IMR-90 (cell line): ENCODE results near the gene SYNGR4. TPM values are rescaled to one million over a fixed set of nuclear protein-coding genes. Genes with fewer than 3 reads are reported as not detected.

Experiments
- ATAC-seq: fragments of 200-7000 bp; cut with Tn5 transposase; 2 replicates; pipeline ENCODE4 v1.9.1; 2020; ENCODE audit warnings: low read depth, mild to moderate bottlenecking, moderate library complexity
- BruUV-seq: library from RNA; stranded (reverse); fragments of 400-500 nt; replicated peaks from 2 replicates; lab custom pipeline; 2021; lab: Mats Ljungman, UMichigan
- CTCF ChIA-PET: fragments of 300-600 bp; formaldehyde crosslinking; extraction: SDS; loops from one replicate; lab custom pipeline; 2021; ENCODE audit warnings: antibody characterized with exemption; lab: Yijun Ruan, JAX
- POLR2A ChIA-PET: fragments of 300-600 bp; sonication (Branson Sonifier 250); formaldehyde crosslinking; loops from one replicate; lab custom pipeline; 2022; ENCODE audit warnings: antibody characterized with exemption; ENCODE audit not compliant: unreplicated experiment; lab: Charles Lee
- DNase-seq: peaks from one replicate; pipeline ENCODE4 v3.0.0; 2013
- H2AFZ ChIP-seq: replicated peaks from 2 replicates; pipeline ENCODE3; 2013; ENCODE audit warnings: low read length, mild to moderate bottlenecking; ENCODE audit not compliant: poor library complexity
- H2AK5ac ChIP-seq: 2 replicates; pipeline ENCODE4 v1.6.1; 2013; ENCODE audit warnings: low read depth, low read length, inconsistent platforms
- H2AK9ac ChIP-seq: replicated peaks from 2 replicates; pipeline ENCODE3; 2013; ENCODE audit warnings: mild to moderate bottlenecking, low read depth, low read length, moderate library complexity; ENCODE audit not compliant: poor library complexity
- H2BK120ac ChIP-seq: 2 replicates; pipeline ENCODE4 v1.6.1; 2013; ENCODE audit warnings: low read depth, low read length, inconsistent platforms
- H2BK15ac ChIP-seq: 3 replicates; pipeline ENCODE4 v1.6.1; 2013; ENCODE audit warnings: low read depth, low read length, inconsistent platforms
- H2BK20ac ChIP-seq: 2 replicates; pipeline ENCODE4 v1.6.1; 2013; ENCODE audit warnings: low read depth, mild to moderate bottlenecking, inconsistent platforms, low read length, moderate library complexity
- H2BK5ac ChIP-seq: 2 replicates; pipeline ENCODE4 v1.6.1; 2013; ENCODE audit warnings: mild to moderate bottlenecking, low read depth, low read length, inconsistent platforms; ENCODE audit not compliant: poor library complexity, severe bottlenecking
- H3K14ac ChIP-seq: replicated peaks from 2 replicates; pipeline ENCODE4 v1.6.1; 2013; ENCODE audit warnings: low read depth, low read length, inconsistent platforms
- H3K18ac ChIP-seq: 2 replicates; pipeline ENCODE4 v1.6.1; 2013; ENCODE audit warnings: low read depth, low read length, control low read depth
- H3K23ac ChIP-seq: 2 replicates; pipeline ENCODE4 v1.6.1; 2013; ENCODE audit warnings: low read depth, low read length, inconsistent platforms
- H3K27ac ChIP-seq: 2 replicates; pipeline ENCODE4 v1.5.1; 2013; ENCODE audit warnings: mild to moderate bottlenecking, control low read depth, low read length; ENCODE audit not compliant: insufficient read depth
- H3K27me3 ChIP-seq: 2 replicates; pipeline ENCODE4 v1.6.1; 2013; ENCODE audit warnings: low read length; ENCODE audit not compliant: control insufficient read depth, insufficient read depth
- H3K36me3 ChIP-seq: 2 replicates; pipeline ENCODE4 v1.6.1; 2013; ENCODE audit warnings: low read length, mixed read lengths; ENCODE audit not compliant: control insufficient read depth, insufficient read depth
- H3K4ac ChIP-seq: 2 replicates; pipeline ENCODE4 v1.6.1; 2013; ENCODE audit warnings: low read depth, low read length, inconsistent platforms
- H3K4me1 ChIP-seq: 2 replicates; pipeline ENCODE4 v1.6.1; 2013; ENCODE audit warnings: low read length, mixed read lengths; ENCODE audit not compliant: control insufficient read depth, insufficient read depth
- H3K4me2 ChIP-seq: 2 replicates; pipeline ENCODE4 v1.6.1; 2013; ENCODE audit warnings: low read depth, mild to moderate bottlenecking, control low read depth, low read length, moderate library complexity
- H3K4me3 ChIP-seq: 2 replicates; pipeline ENCODE4 v1.5.1; 2013; ENCODE audit warnings: low read depth, mild to moderate bottlenecking, control low read depth, low read length, moderate library complexity; ENCODE audit not compliant: insufficient read depth
- H3K56ac ChIP-seq: 2 replicates; pipeline ENCODE4 v1.6.1; 2013; ENCODE audit warnings: low read length, inconsistent platforms; ENCODE audit not compliant: insufficient read depth; ENCODE audit errors: extremely low read depth
- H3K79me1 ChIP-seq, 2 experiments: 2 replicates each; pipeline ENCODE4 v1.6.1; 2013; ENCODE audit warnings: low read length in 2 of 2, inconsistent platforms in 1 of 2, low read depth in 1 of 2
- H3K9ac ChIP-seq: 2 replicates; pipeline ENCODE4 v1.6.1; 2013; ENCODE audit warnings: low read depth, low read length, control low read depth
- H3K9me1 ChIP-seq: 2 replicates; pipeline ENCODE4 v1.6.1; 2013; ENCODE audit warnings: low read length, inconsistent platforms; ENCODE audit not compliant: insufficient read depth
- H3K9me3 ChIP-seq: 2 replicates; pipeline ENCODE4 v1.6.1; 2013; ENCODE audit warnings: low read length; ENCODE audit not compliant: control insufficient read depth, insufficient read depth
- H4K20me1 ChIP-seq: 2 replicates; pipeline ENCODE4 v1.6.1; 2013; ENCODE audit warnings: low read length, inconsistent platforms; ENCODE audit not compliant: insufficient read depth
- H4K5ac ChIP-seq: 2 replicates; pipeline ENCODE4 v1.6.1; 2013; ENCODE audit warnings: mild to moderate bottlenecking, low read depth, low read length, control low read depth
- H4K8ac ChIP-seq, 2 experiments: 2 replicates each; pipeline ENCODE4 v1.6.1; 2013; ENCODE audit warnings: low read depth in 2 of 2, low read length in 2 of 2, control low read depth in 1 of 2, inconsistent platforms in 1 of 2
- H4K91ac ChIP-seq: 2 replicates; pipeline ENCODE4 v1.6.1; 2013; ENCODE audit warnings: low read depth, low read length, inconsistent platforms; ENCODE audit not compliant: insufficient read depth
- BHLHE40 ChIP-seq: fragments of 150-350 bp; IDR thresholded peaks from 2 replicates; pipeline ENCODE4 v1.6.1; 2016; ENCODE audit warnings: mild to moderate bottlenecking, low read depth, low read length
- CEBPB ChIP-seq: IDR thresholded peaks from 2 replicates; pipeline ENCODE4 v1.6.1; 2012; ENCODE audit warnings: low read depth, low read length, improper control_type of control experiment
- CHD1 ChIP-seq: IDR thresholded peaks from 2 replicates; pipeline ENCODE4 v1.6.1; 2012; ENCODE audit warnings: low read depth, low read length, improper control_type of control experiment
- ELK1 ChIP-seq: fragments of 150-350 bp; IDR thresholded peaks from 2 replicates; pipeline ENCODE4 v1.6.1; 2016; ENCODE audit warnings: low read depth, mild to moderate bottlenecking, low read length, moderate library complexity, borderline replicate concordance
- FOS ChIP-seq: fragments of 150-350 bp; IDR thresholded peaks from 2 replicates; pipeline ENCODE4 v1.6.1; 2016; ENCODE audit warnings: low read depth, low read length
- MAFK ChIP-seq: IDR thresholded peaks from 2 replicates; pipeline ENCODE4 v1.6.1; 2012; ENCODE audit warnings: low read depth, low read length, improper control_type of control experiment
- MAZ ChIP-seq: IDR thresholded peaks from 2 replicates; pipeline ENCODE4 v1.6.1; 2012; ENCODE audit warnings: low read depth, mild to moderate bottlenecking, low read length, improper control_type of control experiment, moderate library complexity, borderline replicate concordance
- MXI1 ChIP-seq: IDR thresholded peaks from 2 replicates; pipeline ENCODE4 v1.6.1; 2012; ENCODE audit warnings: low read depth, mild to moderate bottlenecking, low read length, moderate library complexity, borderline replicate concordance
- POLR2A ChIP-seq: IDR thresholded peaks from 2 replicates; pipeline ENCODE4 v1.6.1; 2012; ENCODE audit warnings: mild to moderate bottlenecking, low read depth, low read length
- RAD21 ChIP-seq: IDR thresholded peaks from 2 replicates; pipeline ENCODE4 v1.6.1; 2012; ENCODE audit warnings: low read length, improper control_type of control experiment
- RFX5 ChIP-seq: IDR thresholded peaks from 2 replicates; pipeline ENCODE4 v1.8.0; 2012; ENCODE audit warnings: low read depth, mild to moderate bottlenecking, low read length, moderate library complexity
- SMC3 ChIP-seq: fragments of 150-350 bp; IDR thresholded peaks from 2 replicates; pipeline ENCODE4 v1.6.1; 2016; ENCODE audit warnings: low read depth, mild to moderate bottlenecking, antibody characterized with exemption, low read length, moderate library complexity
- USF2 ChIP-seq: fragments of 150-350 bp; IDR thresholded peaks from 2 replicates; pipeline ENCODE4 v1.6.1; 2017; ENCODE audit warnings: mild to moderate bottlenecking, antibody characterized with exemption, low read length, low read depth
- WGBS, 2 experiments: methylation state at CpG; one replicate each; pipeline versions ENCODE4 v1.1.5 to v1.1.7; 2013; ENCODE audit warnings: missing lambda C conversion rate in 2 of 2; ENCODE audit not compliant: insufficient read length in 1 of 2; ENCODE audit errors: extremely low coverage in 2 of 2; 5-methylcytosine and 5-hydroxymethylcytosine counted together
- dilution Hi-C: fragments of 300-500 bp; cut with HindIII; formaldehyde crosslinking; loops from one replicate; pipeline ENCODE4 v1.14.3; 2018; ENCODE audit warnings: low sequenced_read_pairs; ENCODE audit not compliant: unreplicated experiment
- in situ Hi-C: fragments of 300-500 bp; cut with MboI; formaldehyde crosslinking; loops from 3 replicates; pipeline ENCODE4 v1.14.3; 2019; ENCODE audit warnings: low sequenced_read_pairs, inconsistent platforms, mixed read lengths
- intact Hi-C: fragments of 100-400 bp; cut with micrococcal nuclease; formaldehyde crosslinking; loops from 2 replicates; pipeline ENCODE4 v1.10.0; 2022
- polyA plus RNA-seq, 3 experiments: library from polyadenylated mRNA; depleted of rRNA; stranded (reverse); fragments of >200 nt; gene quantifications; 2 replicates each; pipeline ENCODE4 v1.2.3, GENCODE V29; 2012; ENCODE audit warnings: low replicate concordance in 1 of 3
- total RNA-seq: library from RNA; depleted of rRNA; stranded (reverse); fragments of >200 nt; gene quantifications from 2 replicates; pipeline ENCODE4 v1.2.3, GENCODE V29; 2012
- TF ChIP-seq, protein P1 (sequence below): conservative IDR thresholded peaks from 2 replicates; pipeline ENCODE4 v1.5.1; 2012; ENCODE audit warnings: mild to moderate bottlenecking, low read depth, low read length, improper control_type of control experiment

Gene SYNGR4
- total and polyA plus RNA-seq, 2 of the 4 experiments (the other 2 are of a cell fraction) = not detected

DNA sequence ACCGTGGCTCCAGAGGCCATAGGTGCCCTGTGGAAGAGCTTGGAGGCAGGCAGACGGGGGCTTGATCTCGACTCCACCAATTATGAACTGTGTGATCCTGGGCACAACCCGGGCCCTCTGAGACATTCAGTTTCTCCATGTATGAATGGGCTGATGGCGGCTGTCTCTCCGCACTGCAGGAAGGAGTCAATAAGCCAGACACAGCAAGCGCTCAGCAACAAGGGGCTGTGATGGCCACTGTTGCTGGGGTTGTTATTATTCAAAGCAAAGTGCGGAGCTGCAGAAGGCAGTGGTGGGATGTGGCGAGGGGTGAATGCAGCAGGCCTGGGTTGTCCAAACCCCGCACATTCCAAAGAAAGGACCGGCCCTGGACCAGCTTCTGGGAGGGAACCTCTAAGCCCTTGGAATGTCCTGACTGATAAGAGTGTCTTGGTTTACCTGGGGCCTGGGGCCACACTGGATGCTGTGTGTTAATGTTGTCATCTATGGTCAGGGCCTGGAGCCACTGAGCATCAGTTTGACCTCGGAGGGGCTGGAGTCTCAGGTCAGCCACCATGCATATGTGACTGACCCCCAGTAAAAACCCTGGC lies 8.7 kb upstream of the SYNGR4 start:
- Histone ChIP-seq H3K79me1 (no peaks in the 10 kb centered on the region), H3K56ac (no peak overlapping the region), H3K9me1 (peaks cover 10% of the 10 kb centered on the region; the same call in 1 of the 2 replicates), H2AK5ac (no peak overlapping the region), H2BK15ac (no peak overlapping the region), H2BK120ac (no peak overlapping the region), H3K9ac (no peak overlapping the region), H3K27me3 (no peaks in the 10 kb centered on the region), H2AFZ (no peak overlapping the region), H3K23ac (no peak overlapping the region), H3K9me3 (no peaks in the 10 kb centered on the region), H3K18ac (no peak overlapping the region), H3K4me2 (no peak overlapping the region), H3K4me1 (no peaks in the 10 kb centered on the region), H2BK20ac (no peak overlapping the region), H4K20me1 (no peaks in the 10 kb centered on the region), H4K5ac (no peak overlapping the region), H3K27ac (no peak overlapping the region), H4K91ac (no peak overlapping the region), H2AK9ac (no peak overlapping the region), H3K4ac (no peak overlapping the region), H4K8ac (no peak overlapping the region), H3K4me3 (no peak overlapping the region), H3K14ac (no peak overlapping the region), H3K36me3 (no peaks in the 10 kb centered on the region), H2BK5ac (no peak overlapping the region)
- WGBS, 2 experiments = 85% methylated on average over 7 of the region's 12 CpGs; no CpG with 5 or more reads in 1 of the 2 experiments
- DNase-seq (no peak), ATAC-seq (no peak)
- BruUV-seq = no TSS peak
- in situ Hi-C loops = no loop called here
- TF ChIP-seq MXI1 = no peak
- no peak for TF ChIP-seq RAD21
- no peak for TF ChIP-seq MAZ
- no peak for TF ChIP-seq SMC3
- TF ChIP-seq CEBPB = no peak
- no peak for TF ChIP-seq USF2
- no peak for TF ChIP-seq BHLHE40
- no peak for TF ChIP-seq RFX5
- TF ChIP-seq CHD1 = no peak
- no peak for TF ChIP-seq ELK1
- TF ChIP-seq FOS = no peak
- TF ChIP-seq MAFK = no peak
- TF ChIP-seq, protein P1, sequence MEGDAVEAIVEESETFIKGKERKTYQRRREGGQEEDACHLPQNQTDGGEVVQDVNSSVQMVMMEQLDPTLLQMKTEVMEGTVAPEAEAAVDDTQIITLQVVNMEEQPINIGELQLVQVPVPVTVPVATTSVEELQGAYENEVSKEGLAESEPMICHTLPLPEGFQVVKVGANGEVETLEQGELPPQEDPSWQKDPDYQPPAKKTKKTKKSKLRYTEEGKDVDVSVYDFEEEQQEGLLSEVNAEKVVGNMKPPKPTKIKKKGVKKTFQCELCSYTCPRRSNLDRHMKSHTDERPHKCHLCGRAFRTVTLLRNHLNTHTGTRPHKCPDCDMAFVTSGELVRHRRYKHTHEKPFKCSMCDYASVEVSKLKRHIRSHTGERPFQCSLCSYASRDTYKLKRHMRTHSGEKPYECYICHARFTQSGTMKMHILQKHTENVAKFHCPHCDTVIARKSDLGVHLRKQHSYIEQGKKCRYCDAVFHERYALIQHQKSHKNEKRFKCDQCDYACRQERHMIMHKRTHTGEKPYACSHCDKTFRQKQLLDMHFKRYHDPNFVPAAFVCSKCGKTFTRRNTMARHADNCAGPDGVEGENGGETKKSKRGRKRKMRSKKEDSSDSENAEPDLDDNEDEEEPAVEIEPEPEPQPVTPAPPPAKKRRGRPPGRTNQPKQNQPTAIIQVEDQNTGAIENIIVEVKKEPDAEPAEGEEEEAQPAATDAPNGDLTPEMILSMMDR = no peak
- TF ChIP-seq POLR2A = no peak
- CTCF ChIA-PET = interaction anchor here (0.7 kb wide), 1 partner anchor 159 kb away, joined by 3 read pairs; no protein-coding TSS in a partner anchor
- dilution Hi-C loops = no loop called here
- intact Hi-C loops = no loop called here
- POLR2A ChIA-PET = no interaction called here
